Calu3 (cell line): ENCODE data around the gene SLC6A6. TPM values are rescaled to one million over a fixed set of nuclear protein-coding genes. Genes with fewer than 3 reads are reported as not detected.

Experiments used
- BruUV-seq: library from RNA; stranded (reverse); fragments of 400-500 nt; replicated peaks from 2 replicates; lab custom pipeline; 2021; lab: Mats Ljungman, UMichigan
- CTCF ChIA-PET: fragments of 300-600 bp; sonication (Branson Sonifier 250); formaldehyde crosslinking; loops from one replicate; lab custom pipeline; 2022; ENCODE audit warnings: antibody characterized with exemption; lab: Charles Lee
- DNase-seq: peaks from one replicate; pipeline ENCODE4 v3.0.0; 2022
- H3K27ac Mint-ChIP-seq: one replicate; pipeline ENCODE4 v1.8.0; 2022; ENCODE audit warnings: mixed read lengths; ENCODE audit not compliant: unreplicated experiment
- H3K27me3 Mint-ChIP-seq: one replicate; pipeline ENCODE4 v1.8.0; 2022; ENCODE audit warnings: mixed read lengths; ENCODE audit not compliant: unreplicated experiment
- H3K36me3 Mint-ChIP-seq: one replicate; pipeline ENCODE4 v1.8.0; 2022; ENCODE audit warnings: mild to moderate bottlenecking, moderate library complexity, mixed read lengths; ENCODE audit not compliant: insufficient read depth, unreplicated experiment
- H3K4me1 Mint-ChIP-seq: one replicate; pipeline ENCODE4 v1.8.0; 2022; ENCODE audit warnings: mild to moderate bottlenecking, low read depth, mixed read lengths; ENCODE audit not compliant: unreplicated experiment
- H3K4me3 Mint-ChIP-seq: one replicate; pipeline ENCODE4 v1.8.0; 2022; ENCODE audit warnings: mild to moderate bottlenecking, low read depth, moderate library complexity, mixed read lengths; ENCODE audit not compliant: unreplicated experiment
- H3K9me3 Mint-ChIP-seq: one replicate; pipeline ENCODE4 v1.8.0; 2022; ENCODE audit warnings: low read depth, mixed read lengths; ENCODE audit not compliant: unreplicated experiment
- CTCF ChIP-seq: fragments of 200-600 bp; IDR thresholded peaks from one replicate; pipeline ENCODE4 v1.8.0; 2022; ENCODE audit warnings: antibody characterized with exemption; ENCODE audit not compliant: unreplicated experiment
- intact Hi-C: fragments of 100-400 bp; cut with micrococcal nuclease; formaldehyde crosslinking; loops from one replicate; pipeline ENCODE4 v1.10.0; 2022; ENCODE audit not compliant: unreplicated experiment
- total RNA-seq: library from RNA; stranded (reverse); gene quantifications from 2 replicates; pipeline ENCODE4 v1.2.3, GENCODE V29; 2022

The SLC6A6 gene
- total RNA-seq, 1 experiment from 2014 or later: 46.3 TPM

GRCh38 chr3:14494279-14494972 is 92.0 kb downstream of the SLC6A6 start:
- DNase-seq: no peak
- CTCF ChIA-PET: no interaction called here
- no peaks in the 10 kb centered on the region for H3K9me3 Mint-ChIP-seq
- H3K27me3 Mint-ChIP-seq: peaks cover 20% of the 10 kb centered on the region
- H3K4me1 Mint-ChIP-seq: no peaks in the 10 kb centered on the region
- H3K36me3 Mint-ChIP-seq: peaks cover 9% of the 10 kb centered on the region
- H3K4me3 Mint-ChIP-seq: no peak overlapping the region
- no peak for TF ChIP-seq CTCF
- H3K27ac Mint-ChIP-seq: no peak overlapping the region
- BruUV-seq: no TSS peak
- intact Hi-C loops: no loop called here

- Mint-ChIP-seq H3K4me1 (no peaks in the 10 kb centered on the region), H3K4me3 (no peak overlapping the region), H3K27ac (no peak overlapping the region), H3K27me3 (peaks cover 20% of the 10 kb centered on the region), H3K9me3 (no peaks in the 10 kb centered on the region), H3K36me3 (peaks cover 9% of the 10 kb centered on the region)
- intact Hi-C loops: no loop called here
- no peak for TF ChIP-seq CTCF
- BruUV-seq: no TSS peak
- CTCF ChIA-PET: no interaction called here
- DNase-seq: no peak
Observed at GRCh38 chr3:14494973-14495300, 92.5 kb downstream of the SLC6A6 start.

DNA sequence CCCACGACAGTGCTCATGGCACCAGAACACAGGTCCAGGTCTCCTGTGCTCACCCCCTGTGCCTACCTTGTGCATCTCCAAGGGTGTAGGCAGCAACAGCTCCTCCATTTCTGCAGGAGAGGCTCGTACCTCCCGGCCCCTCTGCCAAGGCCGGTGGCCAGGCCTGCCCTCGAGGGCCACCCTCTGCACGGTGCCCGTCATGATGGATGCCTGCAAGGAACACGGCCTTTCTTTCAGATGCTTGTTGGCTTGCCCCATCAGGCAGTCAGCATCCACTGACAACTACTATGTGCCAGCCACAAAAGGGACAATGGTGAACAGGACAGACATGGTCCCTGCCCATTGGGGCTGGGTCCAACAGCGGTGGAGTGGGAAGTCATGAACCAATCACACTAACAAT is 93.9 kb downstream of the SLC6A6 start:
- no peak for TF ChIP-seq CTCF
- no peak overlapping the region for H3K4me3 Mint-ChIP-seq
- intact Hi-C loops: no loop called here
- H3K27ac Mint-ChIP-seq: no peak overlapping the region
- BruUV-seq: no TSS peak
- CTCF ChIA-PET: no interaction called here
- no peaks in the 10 kb centered on the region for H3K9me3 Mint-ChIP-seq
- H3K4me1 Mint-ChIP-seq: no peaks in the 10 kb centered on the region
- peaks cover 7% of the 10 kb centered on the region for H3K36me3 Mint-ChIP-seq
- DNase-seq: no peak
- peaks cover 20% of the 10 kb centered on the region for H3K27me3 Mint-ChIP-seq

- Mint-ChIP-seq H3K4me1 (no peaks in the 10 kb centered on the region), H3K36me3 (no peaks in the 10 kb centered on the region), H3K27ac (no peak overlapping the region), H3K27me3 (peaks cover 20% of the 10 kb centered on the region), H3K9me3 (no peaks in the 10 kb centered on the region), H3K4me3 (no peak overlapping the region)
- CTCF ChIA-PET: no interaction called here
- no peak for TF ChIP-seq CTCF
- intact Hi-C loops: no loop called here
- DNase-seq: no peak
- BruUV-seq: no TSS peak
Observed at GRCh38 chr3:14497321-14497720, 94.9 kb downstream of the SLC6A6 start.
